ENCODE data around the gene THADA. TPM values are rescaled to one million over a fixed set of nuclear protein-coding genes. Genes with fewer than 3 reads are reported as not detected.
"Not testable (repeated sequence)": the region's sequence is repeated elsewhere in the genome, so short reads cannot be mapped to it uniquely, and the experiment has no call there.

THADA gene
- total RNA-seq, 1 donor from 2014 or later, result 51.4 TPM

- ATAC-seq (ENCODE audit: low read depth) (peak; percentile 5), DNase-seq (no peak)
- Mint-ChIP-seq H3K9me3 (peaks cover 3% of the 10 kb centered on the region), H3K27me3 (peaks cover 44% of the 10 kb centered on the region), H3K27ac (no peak overlapping the region), H3K4me3 (peak overlapping the region; percentile 81), H3K36me3 (ENCODE audit: low read depth) (no peaks in the 10 kb centered on the region), H3K4me1 (peaks cover 13% of the 10 kb centered on the region)
- CTCF ChIA-PET, result no interaction called here
- POLR2A ChIA-PET, result interaction anchor here (0.6 to 0.7 kb wide), 2 partner anchors 41 to 58 kb away, joined by 3 to 7 read pairs; partner anchors contain the start of gene THADA
- no peak for TF ChIP-seq CTCF (IDR thresholded peaks at IDR 0.05)
- intact Hi-C loops (cut with micrococcal nuclease), result loop anchor here (1.0 to 10.0 kb wide), 2 partner anchors 138 to 409 kb away; partner anchors contain the start of gene DYNC2LI1
Measured at GRCh38 chr2:43636621-43637020, 40.8 kb upstream of the THADA start.

- peaks cover 44% of the 10 kb centered on the region for H3K27me3 Mint-ChIP-seq
- H3K4me3 Mint-ChIP-seq; H3K36me3 Mint-ChIP-seq (ENCODE audit: low read depth); H3K9me3 Mint-ChIP-seq; CTCF ChIA-PET; DNase-seq; ATAC-seq (ENCODE audit: low read depth); H3K27ac Mint-ChIP-seq: not testable (repeated sequence)
- intact Hi-C loops (cut with micrococcal nuclease), result loop anchor here (10.0 kb wide), 1 partner anchor 139 kb away; the partner anchor contains the start of gene DYNC2LI1
- POLR2A ChIA-PET, result interaction anchor here (0.6 to 0.7 kb wide), 2 partner anchors 40 to 57 kb away, joined by 3 to 7 read pairs; partner anchors contain the start of gene THADA
- H3K4me1 Mint-ChIP-seq, result peaks cover 13% of the 10 kb centered on the region
Measured at GRCh38 chr2:43636153-43636552, 40.3 kb upstream of the THADA start.

GRCh38 chr2:43634604-43635306 lies 38.9 kb upstream of the THADA start:
- Mint-ChIP-seq H3K4me3 (no peak overlapping the region), H3K9me3 (peaks cover 3% of the 10 kb centered on the region), H3K27ac (no peak overlapping the region), H3K27me3 (peaks cover 44% of the 10 kb centered on the region), H3K36me3 (ENCODE audit: low read depth) (no peaks in the 10 kb centered on the region), H3K4me1 (peaks cover 13% of the 10 kb centered on the region)
- TF ChIP-seq CTCF (IDR thresholded peaks at IDR 0.05), result no peak
- ChIA-PET CTCF (no interaction called here), POLR2A (interaction anchor here (0.6 kb wide), 1 partner anchor 30 kb away, joined by 4 read pairs; no protein-coding TSS in a partner anchor)
- ATAC-seq (ENCODE audit: low read depth) (no peak), DNase-seq (no peak)
- intact Hi-C loops (cut with micrococcal nuclease), result loop anchor here (10.0 kb wide), 1 partner anchor 140 kb away; the partner anchor contains the start of gene DYNC2LI1

GRCh38 chr2:43631618-43632317 lies 35.9 kb upstream of the THADA start:
- no peak overlapping the region for H3K27ac Mint-ChIP-seq
- peaks cover 7% of the 10 kb centered on the region for H3K4me1 Mint-ChIP-seq
- TF ChIP-seq CTCF (IDR thresholded peaks at IDR 0.05), result no peak
- intact Hi-C loops (cut with micrococcal nuclease), result loop anchor here (10.0 kb wide), 1 partner anchor 143 kb away; the partner anchor contains the start of gene DYNC2LI1
- DNase-seq (no peak), ATAC-seq (ENCODE audit: low read depth) (no peak)
- no peaks in the 10 kb centered on the region for H3K36me3 Mint-ChIP-seq (ENCODE audit: low read depth)
- POLR2A ChIA-PET, result no interaction called here
- CTCF ChIA-PET, result no interaction called here
- no peak overlapping the region for H3K4me3 Mint-ChIP-seq
- peaks cover 3% of the 10 kb centered on the region for H3K9me3 Mint-ChIP-seq
- peaks cover 36% of the 10 kb centered on the region for H3K27me3 Mint-ChIP-seq

GRCh38 chr2:43622931-43623451 lies 27.2 kb upstream of the THADA start:
- no peaks in the 10 kb centered on the region for H3K36me3 Mint-ChIP-seq (ENCODE audit: low read depth)
- H3K27me3 Mint-ChIP-seq, result peaks cover 10% of the 10 kb centered on the region
- ATAC-seq (ENCODE audit: low read depth) (no peak), DNase-seq (no peak)
- H3K4me1 Mint-ChIP-seq, result no peaks in the 10 kb centered on the region
- intact Hi-C loops (cut with micrococcal nuclease), result no loop called here
- CTCF ChIA-PET, result no interaction called here
- no peak overlapping the region for H3K4me3 Mint-ChIP-seq
- POLR2A ChIA-PET, result no interaction called here
- TF ChIP-seq CTCF (IDR thresholded peaks at IDR 0.05), result no peak
- peaks cover 3% of the 10 kb centered on the region for H3K9me3 Mint-ChIP-seq
- H3K27ac Mint-ChIP-seq, result no peak overlapping the region

Data from activated B cell treated with CpG ODN at 0.5 μM for 24 hours (primary cell).